ENCODE results near the gene CLCN7.

DNA sequence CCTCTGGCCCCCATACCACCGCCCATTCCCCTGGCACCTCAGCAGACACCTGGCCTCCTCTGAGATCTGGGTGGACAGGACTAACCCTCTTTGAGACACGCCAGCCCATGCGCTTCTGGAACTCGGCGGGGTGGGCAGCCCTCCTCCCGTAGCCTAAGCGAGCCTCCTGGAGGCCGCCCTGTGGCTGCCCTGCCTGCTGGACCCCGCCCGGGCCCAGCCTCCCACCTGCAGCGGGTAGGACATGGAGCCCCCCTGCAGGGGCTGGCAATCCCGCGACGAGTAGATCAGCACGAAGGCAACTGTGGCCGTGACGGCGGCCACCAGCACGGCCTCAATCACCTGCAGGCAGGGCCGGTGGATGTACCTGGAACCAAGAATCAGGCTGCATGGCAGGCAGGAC, 22.3 kb downstream of the CLCN7 start:
- TF ChIP-seq, protein P1, sequence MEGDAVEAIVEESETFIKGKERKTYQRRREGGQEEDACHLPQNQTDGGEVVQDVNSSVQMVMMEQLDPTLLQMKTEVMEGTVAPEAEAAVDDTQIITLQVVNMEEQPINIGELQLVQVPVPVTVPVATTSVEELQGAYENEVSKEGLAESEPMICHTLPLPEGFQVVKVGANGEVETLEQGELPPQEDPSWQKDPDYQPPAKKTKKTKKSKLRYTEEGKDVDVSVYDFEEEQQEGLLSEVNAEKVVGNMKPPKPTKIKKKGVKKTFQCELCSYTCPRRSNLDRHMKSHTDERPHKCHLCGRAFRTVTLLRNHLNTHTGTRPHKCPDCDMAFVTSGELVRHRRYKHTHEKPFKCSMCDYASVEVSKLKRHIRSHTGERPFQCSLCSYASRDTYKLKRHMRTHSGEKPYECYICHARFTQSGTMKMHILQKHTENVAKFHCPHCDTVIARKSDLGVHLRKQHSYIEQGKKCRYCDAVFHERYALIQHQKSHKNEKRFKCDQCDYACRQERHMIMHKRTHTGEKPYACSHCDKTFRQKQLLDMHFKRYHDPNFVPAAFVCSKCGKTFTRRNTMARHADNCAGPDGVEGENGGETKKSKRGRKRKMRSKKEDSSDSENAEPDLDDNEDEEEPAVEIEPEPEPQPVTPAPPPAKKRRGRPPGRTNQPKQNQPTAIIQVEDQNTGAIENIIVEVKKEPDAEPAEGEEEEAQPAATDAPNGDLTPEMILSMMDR (IDR thresholded peaks at IDR 0.05; ENCODE audit: extremely low read depth in 1 of 2, insufficient read depth in 1 of 2, low read depth in 1 of 2, low read length in 2 of 2), result no peak
- no peak for TF ChIP-seq MYC (IDR thresholded peaks at IDR 0.05; ENCODE audit: low read depth, low read length)
- no peak for TF ChIP-seq POLR2A (IDR thresholded peaks at IDR 0.05; ENCODE audit: low read depth, low read length)
- no peak for TF ChIP-seq POLR2AphosphoS5 (IDR thresholded peaks at IDR 0.05; ENCODE audit: insufficient read depth, low read depth, low read length)
